Measurements from ENCODE around the gene MRPL14. TPM values are rescaled to one million over a fixed set of nuclear protein-coding genes. Genes with fewer than 3 reads are reported as not detected.

The MRPL14 gene
- total and polyA plus RNA-seq, 9 of the 15 experiments (the other 6 are each of a cell fraction or from before 2014, with no cell fraction given): 126 to 424 (median 165) TPM

GRCh38 chr6:44072959-44073611 is 54.2 kb downstream of the MRPL14 start (continued):
- TF ChIP-seq ZNF274 (IDR thresholded peaks at IDR 0.05; ENCODE audit: borderline replicate concordance, low read depth, low read length) (no peak), CREB3 (tag; conservative IDR thresholded peaks at IDR 0.05; ENCODE audit: low read depth) (0 out of 2 replicates have a peak, but pooled peaks have one; percentile 25), MYNN (IDR thresholded peaks at IDR 0.05) (no peak), MYNN (CRISPR knock-in tag; IDR thresholded peaks at IDR 0.05) (no peak), ESRRA (IDR thresholded peaks at IDR 0.05; ENCODE audit: borderline replicate concordance, low read depth) (no peak), NFIC (IDR thresholded peaks at IDR 0.05) (no peak), SMARCB1 (IDR thresholded peaks at IDR 0.05; ENCODE audit: insufficient read length, low read depth) (no peak), CEBPG (CRISPR knock-in tag; IDR thresholded peaks at IDR 0.05) (no peak), CEBPG (tag; conservative IDR thresholded peaks at IDR 0.05 in 1 of 2, IDR thresholded peaks at IDR 0.05 in 1 of 2) (no peak), MAFG (tag; conservative IDR thresholded peaks at IDR 0.05) (no peak), PBX2 (CRISPR knock-in tag; IDR thresholded peaks at IDR 0.05; ENCODE audit: low read depth) (no peak), PBX2 (tag; conservative IDR thresholded peaks at IDR 0.05; ENCODE audit: low read depth) (no peak), POLR2H (tag; IDR thresholded peaks at IDR 0.05; ENCODE audit: low read depth) (no peak), WHSC1 (IDR thresholded peaks at IDR 0.05; ENCODE audit: low read length) (no peak)
- TF ChIP-seq, protein P1, sequence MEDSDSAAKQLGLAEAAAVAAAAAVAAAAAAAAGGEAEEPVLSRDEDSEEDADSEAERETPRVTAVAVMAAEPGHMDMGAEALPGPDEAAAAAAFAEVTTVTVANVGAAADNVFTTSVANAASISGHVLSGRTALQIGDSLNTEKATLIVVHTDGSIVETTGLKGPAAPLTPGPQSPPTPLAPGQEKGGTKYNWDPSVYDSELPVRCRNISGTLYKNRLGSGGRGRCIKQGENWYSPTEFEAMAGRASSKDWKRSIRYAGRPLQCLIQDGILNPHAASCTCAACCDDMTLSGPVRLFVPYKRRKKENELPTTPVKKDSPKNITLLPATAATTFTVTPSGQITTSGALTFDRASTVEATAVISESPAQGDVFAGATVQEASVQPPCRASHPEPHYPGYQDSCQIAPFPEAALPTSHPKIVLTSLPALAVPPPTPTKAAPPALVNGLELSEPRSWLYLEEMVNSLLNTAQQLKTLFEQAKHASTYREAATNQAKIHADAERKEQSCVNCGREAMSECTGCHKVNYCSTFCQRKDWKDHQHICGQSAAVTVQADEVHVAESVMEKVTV (CRISPR knock-in tag; IDR thresholded peaks at IDR 0.05): no peak
- TF ChIP-seq, protein P2, sequence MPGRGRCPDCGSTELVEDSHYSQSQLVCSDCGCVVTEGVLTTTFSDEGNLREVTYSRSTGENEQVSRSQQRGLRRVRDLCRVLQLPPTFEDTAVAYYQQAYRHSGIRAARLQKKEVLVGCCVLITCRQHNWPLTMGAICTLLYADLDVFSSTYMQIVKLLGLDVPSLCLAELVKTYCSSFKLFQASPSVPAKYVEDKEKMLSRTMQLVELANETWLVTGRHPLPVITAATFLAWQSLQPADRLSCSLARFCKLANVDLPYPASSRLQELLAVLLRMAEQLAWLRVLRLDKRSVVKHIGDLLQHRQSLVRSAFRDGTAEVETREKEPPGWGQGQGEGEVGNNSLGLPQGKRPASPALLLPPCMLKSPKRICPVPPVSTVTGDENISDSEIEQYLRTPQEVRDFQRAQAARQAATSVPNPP (IDR thresholded peaks at IDR 0.05; ENCODE audit: borderline replicate concordance, insufficient read depth, insufficient read length): no peak
- TF ChIP-seq, protein P3, sequence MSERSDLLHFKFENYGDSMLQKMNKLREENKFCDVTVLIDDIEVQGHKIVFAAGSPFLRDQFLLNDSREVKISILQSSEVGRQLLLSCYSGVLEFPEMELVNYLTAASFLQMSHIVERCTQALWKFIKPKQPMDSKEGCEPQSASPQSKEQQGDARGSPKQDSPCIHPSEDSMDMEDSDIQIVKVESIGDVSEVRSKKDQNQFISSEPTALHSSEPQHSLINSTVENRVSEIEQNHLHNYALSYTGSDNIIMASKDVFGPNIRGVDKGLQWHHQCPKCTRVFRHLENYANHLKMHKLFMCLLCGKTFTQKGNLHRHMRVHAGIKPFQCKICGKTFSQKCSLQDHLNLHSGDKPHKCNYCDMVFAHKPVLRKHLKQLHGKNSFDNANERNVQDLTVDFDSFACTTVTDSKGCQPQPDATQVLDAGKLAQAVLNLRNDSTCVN (CRISPR knock-in tag; IDR thresholded peaks at IDR 0.05): 0 out of 2 replicates have a peak, but pooled peaks have one; percentile 23
- TF ChIP-seq, protein P4, sequence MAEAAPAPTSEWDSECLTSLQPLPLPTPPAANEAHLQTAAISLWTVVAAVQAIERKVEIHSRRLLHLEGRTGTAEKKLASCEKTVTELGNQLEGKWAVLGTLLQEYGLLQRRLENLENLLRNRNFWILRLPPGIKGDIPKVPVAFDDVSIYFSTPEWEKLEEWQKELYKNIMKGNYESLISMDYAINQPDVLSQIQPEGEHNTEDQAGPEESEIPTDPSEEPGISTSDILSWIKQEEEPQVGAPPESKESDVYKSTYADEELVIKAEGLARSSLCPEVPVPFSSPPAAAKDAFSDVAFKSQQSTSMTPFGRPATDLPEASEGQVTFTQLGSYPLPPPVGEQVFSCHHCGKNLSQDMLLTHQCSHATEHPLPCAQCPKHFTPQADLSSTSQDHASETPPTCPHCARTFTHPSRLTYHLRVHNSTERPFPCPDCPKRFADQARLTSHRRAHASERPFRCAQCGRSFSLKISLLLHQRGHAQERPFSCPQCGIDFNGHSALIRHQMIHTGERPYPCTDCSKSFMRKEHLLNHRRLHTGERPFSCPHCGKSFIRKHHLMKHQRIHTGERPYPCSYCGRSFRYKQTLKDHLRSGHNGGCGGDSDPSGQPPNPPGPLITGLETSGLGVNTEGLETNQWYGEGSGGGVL (CRISPR knock-in tag; IDR thresholded peaks at IDR 0.05): no peak

Data from K562 (cell line).